GM21367 (cell line): ENCODE results near the gene AP1G2.
"Not testable (repeated sequence)": the region's sequence is repeated elsewhere in the genome, so short reads cannot be mapped to it uniquely, and the experiment has no call there.

Source experiments
- ATAC-seq: cut with Tn5 transposase; IDR thresholded peaks from one replicate; pipeline ENCODE4 v1.9.1; 2021; ENCODE audit not compliant: unreplicated experiment

The AP1G2 gene, protein sequence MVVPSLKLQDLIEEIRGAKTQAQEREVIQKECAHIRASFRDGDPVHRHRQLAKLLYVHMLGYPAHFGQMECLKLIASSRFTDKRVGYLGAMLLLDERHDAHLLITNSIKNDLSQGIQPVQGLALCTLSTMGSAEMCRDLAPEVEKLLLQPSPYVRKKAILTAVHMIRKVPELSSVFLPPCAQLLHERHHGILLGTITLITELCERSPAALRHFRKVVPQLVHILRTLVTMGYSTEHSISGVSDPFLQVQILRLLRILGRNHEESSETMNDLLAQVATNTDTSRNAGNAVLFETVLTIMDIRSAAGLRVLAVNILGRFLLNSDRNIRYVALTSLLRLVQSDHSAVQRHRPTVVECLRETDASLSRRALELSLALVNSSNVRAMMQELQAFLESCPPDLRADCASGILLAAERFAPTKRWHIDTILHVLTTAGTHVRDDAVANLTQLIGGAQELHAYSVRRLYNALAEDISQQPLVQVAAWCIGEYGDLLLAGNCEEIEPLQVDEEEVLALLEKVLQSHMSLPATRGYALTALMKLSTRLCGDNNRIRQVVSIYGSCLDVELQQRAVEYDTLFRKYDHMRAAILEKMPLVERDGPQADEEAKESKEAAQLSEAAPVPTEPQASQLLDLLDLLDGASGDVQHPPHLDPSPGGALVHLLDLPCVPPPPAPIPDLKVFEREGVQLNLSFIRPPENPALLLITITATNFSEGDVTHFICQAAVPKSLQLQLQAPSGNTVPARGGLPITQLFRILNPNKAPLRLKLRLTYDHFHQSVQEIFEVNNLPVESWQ

DNA sequence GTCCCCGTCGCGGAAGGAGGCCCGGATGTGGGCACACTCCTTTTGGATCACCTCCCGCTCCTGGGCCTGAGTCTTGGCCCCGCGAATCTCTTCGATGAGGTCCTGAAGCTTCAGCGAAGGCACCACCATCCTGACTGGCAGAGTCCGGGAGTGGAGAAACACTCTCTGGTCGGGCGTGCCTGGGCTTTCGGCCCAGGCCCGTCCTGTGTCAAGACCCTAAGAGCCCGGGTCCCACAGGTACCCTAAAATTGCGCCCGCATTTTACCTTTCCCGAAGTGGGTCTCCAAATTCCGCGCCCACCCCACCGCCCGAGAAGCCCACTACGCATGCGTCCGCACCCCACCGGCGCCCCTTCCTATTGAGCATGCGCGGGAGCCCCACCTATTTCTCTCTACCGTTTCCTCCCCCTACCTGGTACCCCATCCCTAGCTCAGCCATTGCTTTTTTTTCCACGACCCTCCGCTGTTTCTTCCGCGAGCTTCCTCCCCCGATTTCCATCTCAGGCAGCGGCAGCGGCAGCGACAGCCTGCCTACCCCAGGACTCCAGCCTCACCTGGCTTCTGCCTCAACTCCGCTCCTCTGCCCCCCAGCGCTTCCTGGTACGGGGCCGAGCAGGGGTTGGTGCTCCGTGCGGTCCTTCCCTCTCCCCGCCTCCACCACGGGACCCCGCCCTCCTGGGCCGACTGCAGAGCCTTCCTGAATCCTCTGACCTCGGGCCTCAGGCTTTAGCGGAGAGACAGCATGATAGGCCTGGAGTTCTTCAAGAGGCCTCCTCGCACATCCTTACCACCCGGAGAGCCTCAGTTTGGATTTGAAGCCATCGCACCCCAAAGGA is at the start of gene AP1G2:
Gene AP1G2, minus strand, starts transcription at position 606 of the 835 bp plus-strand sequence. Its CDS starts 477 bp downstream, at position 129.
- ATAC-seq, result peak; percentile 77

DNA sequence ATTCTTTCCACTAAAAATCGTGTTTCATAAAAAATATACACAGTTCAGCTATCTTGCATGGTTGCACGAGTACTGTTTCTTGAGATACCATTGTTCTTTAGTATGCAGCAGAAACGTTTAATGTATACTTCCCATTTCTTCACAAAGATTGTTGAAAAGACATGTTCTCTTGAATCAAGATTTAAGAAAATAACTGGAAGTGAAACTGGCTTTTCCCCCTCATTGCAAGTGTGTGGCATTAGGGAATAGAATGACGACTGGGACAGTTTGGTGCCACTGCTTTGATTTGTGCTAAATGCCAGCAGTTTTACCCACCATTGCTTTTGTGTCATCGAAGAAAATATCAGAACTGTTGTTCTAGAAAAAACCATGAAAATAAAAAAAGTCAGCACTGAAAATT is 48.3 kb upstream of the AP1G2 start:
- no peak for ATAC-seq

DNA sequence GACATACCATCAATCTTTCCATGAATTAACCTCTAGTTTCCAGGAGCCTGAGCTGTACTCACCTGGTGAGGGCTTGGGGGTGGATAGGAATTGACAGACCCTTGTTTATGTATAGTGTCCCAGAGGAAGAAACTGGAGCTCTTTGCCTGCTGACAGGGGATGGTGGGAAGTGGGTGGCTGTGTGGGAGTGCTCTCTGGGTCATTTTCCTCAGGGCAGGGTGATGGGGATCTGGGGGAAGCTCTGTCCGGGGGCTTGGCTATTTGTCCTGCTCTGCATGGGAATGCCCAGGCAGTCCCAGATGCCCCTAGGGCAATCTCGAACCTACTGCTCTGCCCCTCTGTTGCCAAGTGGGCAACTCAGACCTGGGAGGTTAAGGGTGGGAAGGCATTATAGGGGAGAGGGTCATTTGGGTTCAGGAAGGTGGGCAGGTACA is 46.8 kb upstream of the AP1G2 start:
- ATAC-seq, result no peak

DNA sequence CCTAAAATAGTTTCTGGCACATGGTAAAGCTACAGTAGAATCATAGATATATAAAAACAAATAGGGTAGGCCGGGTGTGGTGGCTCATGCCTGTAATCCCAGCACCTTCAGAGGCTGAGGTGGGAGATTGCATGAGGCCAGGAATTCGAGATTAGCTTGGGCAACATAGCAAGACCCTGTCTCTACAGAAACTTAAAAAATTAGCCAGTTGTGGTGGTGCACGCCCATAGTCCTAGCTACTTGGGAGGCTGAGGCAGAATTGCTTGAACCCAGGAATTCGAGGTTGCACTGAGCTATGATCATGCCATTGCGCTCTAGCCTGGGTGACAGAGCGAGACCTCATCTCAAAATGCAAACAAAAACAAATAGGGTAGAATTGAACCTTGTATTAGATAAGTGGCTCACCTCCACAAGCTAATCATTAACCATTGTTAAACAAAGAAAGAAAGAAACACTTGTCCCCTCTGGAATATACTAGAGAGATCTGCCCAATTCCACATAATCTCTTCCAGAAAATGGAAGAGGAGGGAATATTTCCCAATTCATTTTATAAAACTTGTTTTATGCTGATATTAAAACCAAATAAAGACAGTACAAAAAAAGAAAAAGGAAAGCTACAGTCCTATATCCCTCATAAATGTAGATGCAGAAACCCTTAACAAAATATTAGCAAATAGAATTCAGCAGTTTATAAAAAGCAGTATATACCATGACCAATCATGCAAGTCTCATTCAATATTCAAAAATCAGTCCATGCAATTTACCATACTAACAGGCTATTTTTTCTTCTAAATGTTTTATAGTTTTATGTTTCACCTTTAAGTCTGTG is 45.9 kb upstream of the AP1G2 start:
- no peak for ATAC-seq

DNA sequence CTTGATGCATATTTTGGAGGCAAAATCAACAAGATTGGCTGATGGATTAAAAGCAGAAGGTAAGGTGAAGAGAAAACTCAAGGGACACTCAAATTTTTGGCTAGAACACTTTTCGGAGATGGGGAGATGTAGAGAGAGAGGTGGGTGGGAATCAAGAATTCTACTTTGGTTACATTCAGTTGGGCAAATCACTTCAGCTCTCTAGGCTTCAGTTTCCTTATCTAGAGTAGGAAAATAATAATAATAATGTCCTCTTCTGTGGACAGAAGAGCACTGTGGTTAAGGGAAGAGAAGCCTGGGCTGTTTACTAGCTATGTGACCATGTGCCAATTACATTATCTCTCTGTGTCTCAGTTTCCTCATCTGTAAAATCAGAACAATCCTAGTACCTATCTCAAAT is 45.2 kb upstream of the AP1G2 start:
- ATAC-seq, result no peak

DNA sequence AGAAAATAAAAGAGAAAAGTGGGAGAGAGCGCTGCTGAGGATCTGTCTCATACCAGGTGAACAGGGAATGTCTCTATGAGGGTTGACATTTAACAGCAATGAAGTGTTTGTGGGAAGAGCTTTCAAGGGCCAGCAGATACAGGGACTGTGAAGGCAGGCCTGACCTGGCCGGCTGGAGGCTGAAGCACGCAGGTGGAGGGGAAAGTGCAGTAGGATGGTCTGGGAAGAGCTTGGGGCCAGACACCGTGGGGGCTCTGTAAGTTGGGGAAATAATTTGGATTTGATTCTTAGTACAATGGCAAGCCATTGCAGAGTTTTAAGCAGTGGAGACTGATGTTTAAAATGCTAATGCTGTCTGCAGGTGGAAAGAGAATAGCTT is 44.8 kb upstream of the AP1G2 start:
- ATAC-seq, result no peak

DNA sequence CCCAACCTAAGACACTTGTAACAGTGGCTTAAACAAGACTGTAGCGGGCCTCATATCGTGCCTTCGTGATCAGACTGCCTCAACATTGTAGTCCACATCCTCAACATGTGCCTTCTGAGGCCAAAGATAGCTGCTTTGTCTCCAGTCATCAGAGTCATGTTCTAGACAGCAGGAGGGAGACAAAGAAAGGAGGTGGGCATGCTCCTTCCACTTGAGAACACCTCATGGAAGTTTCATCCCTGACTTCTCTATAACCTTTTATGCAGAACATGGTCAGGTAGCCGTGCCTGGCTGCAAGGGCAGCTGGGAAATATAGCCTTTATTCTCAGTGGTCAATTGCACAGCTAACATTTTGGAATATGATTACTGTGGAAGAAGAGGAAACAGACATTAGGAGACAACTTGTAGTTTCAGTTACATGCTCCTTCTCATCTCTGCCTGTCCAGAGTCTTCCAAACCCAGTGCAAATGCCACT is 43.3 kb upstream of the AP1G2 start:
- ATAC-seq, result no peak

DNA sequence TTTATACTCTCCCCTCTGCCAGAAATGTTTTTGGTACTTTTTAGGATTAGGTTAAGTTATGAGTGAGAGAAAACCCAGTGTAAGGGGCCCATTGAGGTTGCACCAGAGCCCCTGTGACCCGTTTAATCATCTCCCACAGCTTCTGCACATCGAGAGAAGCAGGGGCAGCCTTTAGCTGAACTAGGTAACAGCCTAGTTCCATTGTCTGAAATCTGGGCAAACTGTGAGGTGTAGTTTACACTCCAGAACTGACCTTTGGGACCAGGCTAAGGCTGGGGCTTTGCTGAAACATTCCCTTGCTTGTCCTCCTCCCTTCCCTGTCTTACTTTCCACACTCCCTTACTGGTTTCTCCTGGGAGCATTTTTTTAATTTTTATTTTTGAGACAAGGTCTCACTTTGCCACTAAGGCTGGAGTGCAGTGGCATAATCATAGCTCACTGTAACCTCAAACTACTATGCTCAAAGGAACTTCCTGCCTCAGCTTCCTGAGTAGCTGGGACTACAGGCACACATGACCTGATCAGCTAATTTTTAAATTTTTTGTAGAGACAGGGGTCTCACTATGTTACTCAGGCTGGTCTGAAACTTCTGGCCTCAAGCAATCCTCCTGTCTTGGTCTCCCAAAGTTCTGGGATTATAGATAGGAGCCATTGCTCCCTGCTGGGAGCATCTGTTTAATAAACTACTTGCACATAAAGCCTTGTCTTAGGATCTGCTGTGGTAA is 42.7 kb upstream of the AP1G2 start:
- ATAC-seq, result no peak

DNA sequence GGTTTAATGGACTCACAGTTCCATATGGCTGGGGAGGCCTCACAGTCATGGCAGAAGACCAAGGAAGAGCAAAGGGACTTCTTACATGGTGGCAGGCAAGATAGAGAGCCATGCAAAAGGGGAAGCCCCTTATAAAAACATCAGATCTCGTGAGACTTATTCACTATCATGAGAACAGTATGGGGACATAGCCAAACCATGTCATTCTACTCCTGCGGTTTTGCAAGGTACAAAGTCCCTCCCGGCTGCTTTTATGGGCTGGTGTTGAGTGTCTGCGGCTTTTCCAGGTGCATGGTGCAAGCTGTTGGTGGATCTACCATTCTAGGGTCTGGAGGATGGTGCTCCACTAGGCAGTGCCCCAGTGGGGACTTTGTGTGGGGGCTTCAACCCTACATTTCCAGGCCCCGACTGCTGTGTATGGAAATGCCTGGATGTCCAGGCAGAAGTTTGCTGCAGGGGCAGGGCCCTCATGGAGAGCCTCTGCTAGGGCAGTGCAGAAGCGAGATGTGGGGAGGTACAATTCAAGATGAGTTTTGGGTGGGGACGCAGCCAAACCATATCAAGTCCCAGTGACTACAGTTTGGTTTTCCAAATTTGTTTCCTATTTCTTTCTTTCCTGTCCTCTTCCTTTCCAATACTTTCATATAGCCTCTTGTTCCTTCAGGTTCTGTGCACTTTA is 42.0 kb upstream of the AP1G2 start:
- ATAC-seq, result not testable (repeated sequence)

DNA sequence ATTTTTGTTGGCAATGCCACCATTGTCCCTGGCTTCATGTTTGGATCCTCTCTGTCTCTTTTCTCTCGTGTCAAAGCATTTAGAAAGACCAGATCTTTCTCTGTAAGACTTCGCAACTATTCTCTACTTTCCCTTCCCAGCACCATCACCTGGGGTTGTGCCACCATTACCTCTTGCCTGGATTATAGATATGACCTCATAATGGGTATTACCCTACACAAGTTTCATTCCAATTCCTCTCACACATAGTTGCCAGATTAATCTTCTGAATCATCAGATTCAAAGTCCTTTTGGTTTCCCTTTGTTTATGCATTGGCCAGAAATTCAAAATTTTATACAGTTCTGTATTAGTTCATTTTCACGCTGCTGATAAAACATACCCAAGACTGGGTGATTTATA is 41.4 kb upstream of the AP1G2 start:
- no peak for ATAC-seq

DNA sequence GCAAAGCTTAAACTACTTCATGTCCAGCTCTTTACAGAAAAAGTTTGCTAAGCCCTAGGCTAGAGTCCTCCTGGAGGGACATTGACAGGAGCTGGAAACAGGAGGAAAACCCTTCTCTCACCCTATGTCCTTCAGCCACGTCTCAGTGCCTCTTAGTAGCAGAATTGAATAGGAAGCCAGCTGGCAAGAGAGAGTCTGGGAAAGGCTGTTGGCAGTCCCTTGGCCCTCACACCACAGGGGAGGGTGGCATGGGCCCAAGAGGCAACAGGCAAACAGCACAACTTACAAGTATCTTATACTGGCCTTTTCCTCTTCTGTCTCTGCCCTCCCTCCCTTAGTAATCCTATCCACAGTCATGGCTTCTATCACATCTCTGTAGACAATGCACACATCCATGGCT is 40.9 kb upstream of the AP1G2 start:
- no peak for ATAC-seq

DNA sequence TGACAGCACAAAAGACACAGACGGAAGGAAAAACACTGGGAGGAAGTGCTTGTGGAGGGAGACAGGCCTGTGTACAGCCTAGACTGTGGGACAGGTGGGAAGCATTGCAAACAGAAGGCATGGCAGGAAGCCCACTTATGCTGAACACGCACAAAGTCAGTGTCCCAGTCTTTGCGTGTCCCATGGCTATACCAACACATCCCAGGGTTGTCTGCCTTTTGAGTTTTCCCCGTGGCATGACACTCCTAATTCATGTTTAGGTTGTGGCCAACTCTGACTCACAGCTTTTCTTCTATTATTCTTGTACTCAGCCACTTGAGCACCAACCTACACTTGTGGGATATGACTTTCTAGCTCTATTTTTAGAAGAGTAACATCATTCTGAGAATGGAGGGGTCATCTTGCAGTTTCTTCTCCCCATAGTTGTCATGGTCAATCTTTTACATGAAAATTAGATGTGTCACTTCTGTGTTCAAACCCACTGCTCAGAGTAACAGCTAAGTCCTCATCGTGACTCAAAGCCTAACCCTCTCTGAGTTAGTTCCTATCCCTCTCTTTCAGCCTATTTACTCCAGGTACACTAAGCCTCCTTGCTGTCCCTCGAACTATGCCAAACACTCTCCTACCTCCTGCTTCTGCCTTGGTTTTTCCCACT is 38.5 kb upstream of the AP1G2 start:
- ATAC-seq, result peak; percentile 86

DNA sequence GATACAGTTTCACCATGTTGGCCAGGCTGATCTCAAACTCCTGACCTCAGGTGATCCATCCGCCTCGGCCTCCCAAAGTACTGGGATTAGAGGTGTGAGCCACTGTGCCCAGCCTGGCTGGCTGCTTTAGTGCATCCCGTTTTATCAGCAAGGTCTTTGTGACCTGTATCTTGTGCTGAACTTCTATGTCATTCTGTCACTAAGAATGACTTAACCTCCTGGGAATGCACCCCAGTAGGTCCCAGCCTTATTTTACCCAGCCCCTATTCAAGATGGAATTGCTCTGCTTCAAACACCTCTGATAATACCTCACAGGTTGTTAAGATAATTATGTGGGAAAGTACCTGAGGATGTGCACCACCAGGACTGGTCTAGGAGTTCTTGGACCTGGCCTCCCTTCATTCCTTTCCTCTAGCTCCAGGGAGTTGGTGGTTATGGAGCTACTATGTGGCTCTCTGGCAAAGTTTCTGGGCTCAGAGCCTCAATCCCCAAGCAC is 37.1 kb upstream of the AP1G2 start:
- ATAC-seq, result no peak

DNA sequence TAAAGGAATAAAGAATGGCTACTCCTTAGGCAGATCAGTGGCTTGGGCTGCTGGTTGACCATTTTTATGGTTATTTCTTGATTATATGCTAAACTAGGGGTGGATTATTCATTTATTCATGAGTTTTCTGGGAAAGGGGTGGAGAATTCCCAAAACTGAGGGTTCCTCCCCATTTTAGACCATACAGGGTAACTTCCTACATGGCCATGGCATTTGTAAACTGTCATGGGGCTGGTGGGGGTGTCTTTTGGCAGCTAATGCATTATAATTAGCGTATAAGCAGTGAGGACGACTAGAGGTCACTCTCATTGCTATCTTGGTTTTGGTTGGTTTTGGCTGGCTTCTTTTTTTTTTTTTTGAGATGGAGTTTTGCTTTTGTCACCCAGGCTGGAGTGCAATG is 36.6 kb upstream of the AP1G2 start:
- ATAC-seq, result no peak

DNA sequence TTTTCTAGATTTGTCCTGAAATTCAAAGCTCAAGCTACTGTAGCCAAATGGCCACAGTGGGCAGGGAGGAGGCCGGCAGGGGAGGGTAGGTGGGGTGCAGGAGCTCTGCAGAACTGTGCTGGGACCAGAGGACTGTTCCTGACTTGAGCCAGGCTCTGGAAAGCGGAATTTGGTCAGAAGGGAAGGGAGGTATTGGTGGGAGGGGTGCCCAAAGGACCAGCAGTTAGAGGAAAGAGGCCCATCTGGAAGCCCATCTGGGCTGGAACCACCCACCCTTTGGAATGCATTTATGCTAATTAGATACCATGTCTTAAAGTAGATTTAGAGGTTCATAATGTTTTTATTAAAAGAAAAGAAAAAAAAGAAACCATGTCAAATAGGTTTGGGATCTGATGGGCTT is 35.5 kb upstream of the AP1G2 start:
- ATAC-seq, result no peak

DNA sequence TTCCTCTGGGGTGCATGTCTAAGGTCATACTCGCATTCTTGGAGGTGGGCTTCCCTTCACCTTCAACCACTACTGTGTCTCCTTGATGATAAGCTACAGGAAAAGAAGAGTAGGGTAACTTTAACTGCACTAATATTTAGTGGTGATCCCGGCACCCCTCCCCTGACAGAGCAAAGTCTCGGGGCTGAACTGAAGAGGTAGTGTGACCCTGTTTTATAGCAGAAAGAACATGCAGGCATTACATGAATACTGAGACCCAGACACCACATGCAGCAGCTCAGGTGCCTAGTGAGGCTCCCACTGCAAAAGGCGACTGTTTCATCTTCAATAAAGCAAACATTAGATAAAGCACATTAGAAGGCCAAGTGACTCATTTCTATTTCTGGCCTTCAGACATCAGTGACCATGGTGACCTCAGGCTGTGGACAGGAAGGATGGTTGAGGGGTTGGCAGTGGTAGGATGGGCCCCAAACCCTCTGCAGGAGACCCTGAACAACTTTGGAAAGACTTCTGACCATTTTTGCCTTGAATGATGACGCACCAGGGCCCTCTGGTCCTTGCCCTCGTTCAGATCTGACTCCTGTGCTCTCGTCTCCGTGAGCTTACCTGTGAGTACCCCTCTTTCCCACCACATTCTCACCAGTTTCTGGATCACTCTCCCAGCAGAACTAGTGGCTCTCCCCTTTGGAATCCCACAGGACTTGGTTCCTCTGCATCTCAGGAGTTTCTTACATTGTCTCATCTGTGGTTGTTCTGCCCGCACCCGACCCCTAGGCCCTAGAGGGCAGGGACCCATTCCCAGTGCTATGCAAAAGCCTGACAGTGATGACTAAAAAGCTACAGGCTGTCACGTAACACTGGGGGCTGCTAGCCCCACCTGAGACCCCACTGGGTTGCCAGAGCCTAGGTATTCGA is 34.8 kb upstream of the AP1G2 start:
- no peak for ATAC-seq

DNA sequence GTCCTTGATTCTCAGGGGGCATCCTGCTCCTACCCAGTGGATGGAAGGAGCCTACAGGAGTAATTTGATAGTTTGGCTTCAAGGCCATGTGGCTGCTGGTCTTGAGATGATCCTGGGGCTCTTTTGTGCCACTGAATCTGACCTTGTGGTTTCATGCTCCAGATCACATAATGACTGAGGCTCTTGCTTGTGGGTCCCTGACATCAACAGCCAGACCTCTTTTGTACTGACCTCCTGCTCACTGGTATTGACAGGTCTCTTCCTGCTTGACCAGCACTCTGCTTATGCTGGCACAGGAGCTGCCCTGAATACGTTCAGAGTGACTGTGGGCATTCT is 34.2 kb upstream of the AP1G2 start:
- ATAC-seq, result no peak

DNA sequence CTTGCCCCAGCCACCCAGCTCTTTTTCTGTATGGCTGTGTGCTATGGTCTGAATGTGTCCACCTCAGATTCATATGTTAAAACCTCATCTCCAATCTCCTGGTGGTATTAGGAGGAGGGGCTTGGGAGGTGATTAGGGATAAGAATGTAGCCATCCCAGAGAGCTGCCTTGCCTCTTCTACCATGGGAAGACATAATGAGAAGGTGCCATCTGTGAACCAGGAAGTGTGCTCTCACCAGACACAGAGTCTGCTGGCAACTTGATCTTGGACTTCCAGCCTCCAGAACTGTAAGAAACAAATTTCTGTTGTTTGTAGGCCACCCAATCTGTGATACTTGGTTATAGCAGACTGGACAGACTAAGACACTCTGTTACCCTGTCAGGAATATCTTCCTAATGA is 33.8 kb upstream of the AP1G2 start:
- ATAC-seq, result no peak
